Activated gamma-delta T cell (primary cell): ENCODE results near the gene CHRND.

Experiments used
- DNase-seq: peaks from one replicate; lab custom pipeline; 2025; lab: John Stamatoyannopoulos, UW

CHRND gene

DNA sequence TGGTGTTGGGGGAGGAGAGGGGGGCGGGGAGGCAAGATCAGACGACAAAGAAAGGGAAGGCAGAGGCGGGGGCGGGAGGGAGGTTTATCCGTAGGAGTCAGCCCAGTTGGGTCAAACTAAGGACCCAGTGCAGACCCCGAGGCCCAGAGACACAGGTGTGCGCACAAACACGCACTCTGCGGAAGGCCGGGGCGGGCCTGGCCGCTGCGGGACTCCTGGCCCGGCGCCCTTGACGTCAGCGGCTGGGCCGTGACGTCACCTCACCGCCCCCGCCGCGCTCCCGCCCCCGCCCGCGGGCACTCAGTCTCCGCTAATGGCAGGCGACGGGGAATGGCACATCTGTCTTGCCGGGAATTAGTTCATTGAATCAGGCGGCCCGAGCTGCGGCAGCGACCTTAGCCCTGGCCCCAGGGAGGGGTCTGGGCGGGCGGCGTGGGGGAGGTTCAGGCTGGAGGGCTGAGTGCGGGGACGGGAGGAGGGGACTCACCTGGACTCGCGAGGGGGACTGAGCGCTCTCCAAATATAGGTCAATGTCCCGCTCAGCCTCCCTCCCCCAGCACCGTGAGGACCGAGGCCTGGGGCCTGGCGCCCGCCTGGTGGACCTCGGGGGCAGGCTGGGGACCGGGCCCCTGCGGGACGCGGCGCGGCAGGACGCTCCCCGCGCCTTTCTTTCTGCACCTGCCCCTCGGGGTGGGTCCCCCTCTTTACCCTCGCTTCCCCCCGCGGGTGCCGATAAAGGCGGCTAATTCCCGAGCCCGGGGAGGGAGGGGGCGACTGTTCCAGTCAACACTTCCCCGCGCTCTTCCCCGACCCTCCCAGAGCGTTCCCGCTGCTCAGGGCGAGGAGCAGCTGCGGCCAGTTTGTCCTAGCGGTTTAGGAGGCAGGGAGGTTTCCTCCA is 22.8 kb upstream of the CHRND start:
- DNase-seq, result peak; percentile 26

DNA sequence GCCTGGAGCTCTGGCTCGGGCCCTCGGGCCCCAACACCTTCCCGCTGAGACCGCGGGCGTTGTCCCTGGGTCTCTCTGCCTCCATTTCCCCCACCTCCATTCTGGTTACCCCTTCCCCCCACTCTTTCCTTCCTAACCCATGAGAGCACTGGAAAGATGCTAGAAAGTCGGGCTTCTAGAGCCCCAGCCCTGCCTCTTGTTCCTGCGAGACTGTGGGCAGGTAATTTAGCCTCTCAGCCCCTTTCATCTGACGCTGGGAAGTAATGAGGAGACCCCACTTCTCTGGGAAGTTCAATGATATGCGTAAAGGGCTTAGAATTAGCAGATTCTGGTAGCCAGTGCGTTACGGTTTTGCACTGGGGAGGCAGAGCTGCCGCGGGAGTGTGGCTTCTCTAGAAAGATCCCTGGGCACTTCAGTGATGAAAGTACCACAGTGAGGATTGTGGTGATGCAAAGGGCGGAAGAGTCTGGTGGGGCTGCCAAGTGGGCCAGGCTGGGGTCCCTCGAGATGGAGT is 22.1 kb upstream of the CHRND start:
- no peak for DNase-seq

DNA sequence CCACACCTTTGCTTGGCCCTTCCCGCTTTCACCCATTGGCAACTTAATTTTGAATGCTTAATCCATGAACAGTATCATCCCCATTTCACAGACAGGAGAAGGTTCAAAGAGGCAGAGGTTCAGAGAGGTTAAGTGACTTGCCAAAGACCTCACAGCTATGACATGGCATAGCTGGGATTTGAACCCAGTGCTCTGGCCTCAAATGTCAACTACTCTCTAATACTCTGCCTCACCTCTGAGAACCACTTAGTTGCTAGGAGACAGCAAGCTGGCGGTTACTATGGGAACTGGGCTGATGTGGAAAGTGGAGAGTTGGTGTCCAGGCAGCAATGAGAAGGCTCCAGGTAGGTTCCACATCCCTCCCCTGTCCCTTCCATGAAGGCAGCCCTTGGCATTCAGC is 21.5 kb upstream of the CHRND start:
- DNase-seq, result no peak

DNA sequence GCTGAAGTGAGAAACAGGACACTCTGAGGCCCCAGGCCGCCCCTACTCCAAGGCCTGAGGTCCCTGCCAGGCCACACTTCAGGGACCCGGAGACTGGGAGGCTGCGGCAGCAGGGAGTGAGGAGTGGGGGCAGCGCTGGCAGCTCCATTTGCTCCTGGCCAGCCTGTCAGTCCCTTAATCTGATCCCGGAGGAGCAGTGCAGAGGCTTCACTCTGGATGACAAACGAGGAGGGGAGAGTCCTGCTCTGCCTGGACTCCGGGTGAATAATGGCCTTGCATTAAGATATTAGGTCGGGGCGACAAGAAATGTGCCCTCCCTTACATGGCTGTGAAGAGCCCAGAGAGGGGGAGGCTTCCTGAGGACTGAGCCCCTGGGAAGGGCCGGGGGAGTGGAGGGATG is 20.1 kb upstream of the CHRND start:
- no peak for DNase-seq

DNA sequence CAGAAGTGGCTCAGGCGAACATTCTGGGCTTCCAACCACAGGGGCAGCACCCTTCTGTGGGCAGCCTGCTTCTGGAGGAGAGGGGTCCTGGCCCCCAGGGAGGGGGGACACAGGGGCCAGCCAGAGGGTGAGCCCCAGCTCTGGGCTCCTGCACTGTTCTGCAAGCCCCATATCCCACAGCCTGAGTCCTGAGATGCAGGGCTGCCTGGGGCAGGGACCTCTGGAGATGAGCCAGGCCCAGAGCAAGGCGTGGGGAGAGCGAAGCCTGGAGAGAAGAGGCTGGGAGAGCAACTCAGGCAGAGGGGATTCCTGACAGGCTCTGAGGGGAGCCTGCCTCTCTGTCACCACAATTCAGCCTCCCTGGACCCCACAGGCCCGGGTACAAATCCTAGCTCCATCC is 19.3 kb upstream of the CHRND start:
- no peak for DNase-seq

DNA sequence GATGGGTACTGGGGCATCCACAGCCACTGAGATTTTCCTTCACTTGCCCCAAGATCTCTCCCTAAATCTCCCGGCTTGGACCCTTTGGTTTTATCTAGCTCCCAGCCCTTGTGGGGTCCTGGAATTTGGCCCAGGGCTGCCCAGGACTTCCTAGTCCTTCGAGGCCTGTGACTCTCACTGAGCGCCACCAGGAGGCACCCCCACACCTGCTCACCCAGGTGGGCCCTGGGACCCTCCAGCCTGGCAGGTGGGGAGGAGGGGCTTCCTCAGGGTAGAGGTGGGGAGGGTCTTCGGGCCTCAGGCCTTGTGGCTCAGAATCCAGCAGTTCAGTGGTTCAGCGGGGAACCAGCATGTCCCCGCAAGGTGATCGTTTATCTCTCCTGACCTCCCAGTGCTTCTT is 17.7 kb upstream of the CHRND start:
- no peak for DNase-seq

DNA sequence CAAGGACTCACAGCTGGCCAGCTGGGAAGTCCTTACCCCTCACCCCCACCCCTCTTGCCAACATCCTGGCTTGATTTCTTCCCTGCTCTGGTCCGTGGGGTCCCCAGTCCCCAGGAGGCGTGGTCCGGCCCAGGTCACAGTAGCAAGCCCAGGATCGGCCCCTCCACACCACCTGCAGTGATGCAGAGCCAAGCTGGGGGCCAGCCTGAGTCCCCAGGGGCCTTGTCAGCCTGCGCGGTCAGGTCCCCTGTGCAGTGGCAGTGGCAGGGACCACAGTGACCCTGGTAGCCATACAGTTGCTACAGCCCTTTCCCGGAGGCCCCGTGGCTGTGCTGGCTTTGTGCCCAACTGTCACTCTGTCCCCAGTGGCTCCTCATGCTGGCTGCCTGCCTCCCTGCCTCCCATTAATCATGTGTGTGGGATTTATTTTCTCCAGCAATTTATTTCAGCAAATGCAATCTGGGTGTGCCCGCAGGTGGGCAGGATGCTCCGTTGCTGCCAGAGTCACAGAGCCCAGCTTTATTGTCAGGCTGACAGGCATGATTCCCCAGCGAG is 14.5 kb upstream of the CHRND start:
- DNase-seq, result no peak

DNA sequence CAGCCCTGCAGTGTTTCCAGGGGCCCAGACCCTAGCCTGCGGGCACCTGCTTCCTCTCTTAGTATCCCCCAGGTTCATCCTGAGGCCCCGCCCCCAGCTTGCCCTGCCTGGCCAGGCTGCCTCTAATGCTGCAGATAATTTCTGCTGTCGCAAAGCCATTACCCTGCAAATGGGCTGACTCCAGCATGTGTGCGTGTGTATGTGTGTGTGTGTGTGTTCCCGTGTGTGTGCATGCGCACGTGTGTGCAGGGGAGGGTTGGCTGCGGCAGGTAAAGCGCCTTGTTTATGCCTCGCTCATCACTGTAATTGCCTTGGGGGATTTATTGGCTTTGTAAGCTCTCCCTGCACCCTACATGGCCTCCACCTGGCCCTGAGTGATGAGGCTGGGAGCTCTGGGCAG is 13.4 kb upstream of the CHRND start:
- DNase-seq, result no peak

DNA sequence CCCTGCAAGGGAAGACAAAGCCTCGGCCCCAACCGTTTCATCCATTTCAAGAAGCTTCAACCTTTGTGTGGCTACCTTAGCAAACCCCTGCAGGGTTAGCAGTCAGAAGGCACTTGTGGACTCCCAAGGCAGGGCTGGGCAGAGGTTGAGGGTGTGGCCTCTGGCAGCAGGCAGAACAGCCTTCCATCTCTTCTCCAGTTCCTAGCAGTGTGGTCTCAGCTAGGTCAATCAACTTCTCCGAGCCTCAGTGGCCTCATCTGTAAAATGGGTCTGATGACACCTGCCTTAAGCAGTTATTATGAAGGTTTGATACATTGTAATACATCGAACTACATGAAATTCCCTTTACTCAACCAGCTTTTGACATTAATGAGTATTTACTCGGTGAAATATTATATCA is 12.6 kb upstream of the CHRND start:
- no peak for DNase-seq

DNA sequence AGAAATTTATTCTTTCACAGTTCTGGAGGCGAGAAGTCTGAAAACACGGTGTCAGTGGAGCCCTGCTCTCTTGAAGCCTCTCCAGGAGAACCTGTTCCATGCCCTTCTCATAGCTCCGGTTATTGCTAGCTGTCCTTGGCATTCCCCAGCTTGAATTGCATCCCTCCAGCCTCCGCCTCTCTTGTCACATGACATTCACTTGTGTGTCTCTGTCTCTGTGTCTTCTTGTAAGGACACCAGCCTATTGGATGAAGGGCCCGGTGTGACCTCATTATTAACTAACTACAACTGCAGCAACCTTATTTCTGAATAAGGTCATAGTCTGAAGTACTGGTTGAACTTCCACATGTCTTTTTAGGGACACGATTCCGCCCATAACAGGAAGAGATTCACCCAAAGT is 10.3 kb upstream of the CHRND start:
- DNase-seq, result no peak

DNA sequence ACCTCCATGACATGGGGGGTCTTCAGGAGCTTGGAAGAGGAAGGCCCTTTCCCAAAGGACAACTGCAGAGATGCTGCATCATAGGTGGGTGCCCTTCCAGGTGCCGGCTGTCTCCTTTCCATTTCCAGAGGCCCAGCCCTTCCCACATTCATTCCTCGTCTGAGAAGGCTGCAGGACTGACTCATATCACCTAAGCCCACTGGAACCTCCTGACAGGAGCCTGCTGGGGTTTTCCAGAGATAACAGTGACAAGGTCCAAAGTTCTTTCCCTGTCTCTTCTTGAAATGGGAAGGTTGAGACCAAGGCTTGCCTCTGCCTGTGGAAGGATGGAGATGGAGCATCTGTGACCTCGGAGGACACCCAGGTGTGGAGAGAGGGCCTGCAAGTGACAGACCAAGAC is 9.4 kb upstream of the CHRND start:
- no peak for DNase-seq

DNA sequence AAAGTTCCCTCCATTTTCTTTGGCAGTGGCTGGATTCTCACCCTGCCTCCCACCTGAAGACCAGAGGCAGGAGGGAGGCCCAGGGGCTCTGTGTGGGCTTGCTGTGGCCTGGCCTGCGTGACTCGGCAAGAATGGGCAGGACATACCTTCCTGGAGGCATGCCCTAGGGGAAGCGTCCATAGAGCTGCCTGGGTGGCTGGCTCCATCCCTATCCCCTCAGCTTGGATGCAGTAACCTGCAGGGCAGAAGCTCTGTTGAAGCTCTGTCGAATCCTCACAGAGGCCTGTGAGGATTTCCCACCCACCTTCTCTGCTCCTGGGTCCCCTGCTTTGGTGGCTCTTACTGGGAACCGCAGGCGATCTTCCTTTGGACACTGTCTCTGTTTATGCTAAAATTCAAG is 7.1 kb upstream of the CHRND start:
- no peak for DNase-seq

DNA sequence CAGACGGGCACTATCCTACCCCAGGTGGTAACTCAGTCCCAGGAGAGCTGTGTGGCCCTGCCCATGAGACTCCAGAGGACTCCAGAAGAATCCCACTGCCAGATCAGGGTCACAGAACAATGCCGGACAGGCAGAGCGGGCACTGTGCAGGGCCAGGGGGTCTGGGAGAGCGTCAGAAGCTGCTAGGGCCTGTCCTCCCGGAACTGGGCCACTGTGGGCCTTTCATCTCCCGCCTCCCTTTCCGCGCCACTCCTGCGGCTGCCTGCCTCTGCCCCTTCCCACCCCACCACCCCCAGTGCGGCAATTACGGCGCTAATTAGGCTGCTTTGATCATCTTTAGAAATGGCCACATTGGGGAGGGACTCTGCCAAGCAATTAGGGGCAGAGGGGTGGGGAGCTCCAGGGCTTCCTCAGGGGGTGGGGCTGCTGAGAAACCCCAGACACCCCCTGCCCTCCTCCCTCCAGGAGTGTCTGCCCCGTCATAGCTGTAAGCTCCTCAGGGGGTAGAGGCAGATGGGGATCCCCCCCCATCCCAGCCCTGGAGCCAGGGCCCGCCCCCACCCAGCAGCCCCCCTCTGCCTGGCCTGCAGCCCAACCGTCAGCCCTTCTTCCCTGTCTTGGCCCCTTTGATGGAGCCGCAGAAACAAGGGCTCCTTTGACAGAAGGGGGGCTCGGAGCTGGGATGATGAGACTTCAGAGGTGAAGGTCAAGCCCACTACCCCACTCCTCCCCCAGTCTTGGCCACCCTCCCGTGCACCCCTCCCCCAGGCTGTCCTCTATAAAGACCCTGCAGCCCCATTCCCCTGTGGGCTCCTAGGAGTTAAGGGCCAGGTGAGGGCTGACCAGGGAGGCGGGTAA is 6.2 kb upstream of the CHRND start, which contains the start of gene PRSS56:
Gene PRSS56 (plus strand): TSS at position 808 of the 858 bp plus-strand sequence. CDS start 211 bp downstream, outside the sequence.
- DNase-seq, result no peak

DNA sequence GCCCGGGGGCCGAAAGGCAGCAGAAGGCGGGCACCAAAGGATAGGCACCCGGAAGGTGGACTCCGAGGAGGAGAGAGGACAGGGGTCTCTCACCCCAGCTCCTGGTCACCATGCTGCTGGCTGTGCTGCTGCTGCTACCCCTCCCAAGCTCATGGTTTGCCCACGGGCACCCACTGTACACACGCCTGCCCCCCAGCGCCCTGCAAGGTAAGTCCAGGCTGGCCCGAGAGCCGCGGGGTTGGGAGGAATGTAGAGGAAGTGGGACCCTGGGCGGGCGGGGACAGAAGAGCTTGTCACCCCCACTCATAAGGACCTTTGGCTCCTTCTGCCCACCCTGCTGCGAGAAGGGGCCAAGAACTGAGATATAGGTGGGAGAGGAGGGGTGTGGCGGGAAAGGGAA is 5.5 kb upstream of the CHRND start:
- no peak for DNase-seq

DNA sequence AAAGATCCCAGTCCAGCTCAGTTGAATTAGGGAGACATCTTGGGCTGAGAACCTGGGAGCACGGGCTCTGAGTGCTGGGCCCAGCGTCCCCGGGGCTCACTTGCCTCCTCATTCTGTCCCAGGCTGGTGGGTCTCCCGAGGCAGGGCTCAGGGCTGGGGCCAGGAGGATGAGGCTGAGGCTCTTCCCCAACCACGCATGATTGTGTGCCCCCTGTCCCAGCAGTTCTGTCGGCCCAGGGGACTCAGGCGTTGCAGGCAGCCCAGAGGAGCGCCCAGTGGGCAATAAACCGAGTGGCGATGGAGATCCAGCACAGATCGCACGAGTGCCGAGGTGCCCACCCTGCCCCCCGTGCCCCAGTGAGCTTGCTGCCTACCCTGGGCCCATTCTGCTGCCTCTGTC is 4.9 kb upstream of the CHRND start:
- DNase-seq, result no peak

DNA sequence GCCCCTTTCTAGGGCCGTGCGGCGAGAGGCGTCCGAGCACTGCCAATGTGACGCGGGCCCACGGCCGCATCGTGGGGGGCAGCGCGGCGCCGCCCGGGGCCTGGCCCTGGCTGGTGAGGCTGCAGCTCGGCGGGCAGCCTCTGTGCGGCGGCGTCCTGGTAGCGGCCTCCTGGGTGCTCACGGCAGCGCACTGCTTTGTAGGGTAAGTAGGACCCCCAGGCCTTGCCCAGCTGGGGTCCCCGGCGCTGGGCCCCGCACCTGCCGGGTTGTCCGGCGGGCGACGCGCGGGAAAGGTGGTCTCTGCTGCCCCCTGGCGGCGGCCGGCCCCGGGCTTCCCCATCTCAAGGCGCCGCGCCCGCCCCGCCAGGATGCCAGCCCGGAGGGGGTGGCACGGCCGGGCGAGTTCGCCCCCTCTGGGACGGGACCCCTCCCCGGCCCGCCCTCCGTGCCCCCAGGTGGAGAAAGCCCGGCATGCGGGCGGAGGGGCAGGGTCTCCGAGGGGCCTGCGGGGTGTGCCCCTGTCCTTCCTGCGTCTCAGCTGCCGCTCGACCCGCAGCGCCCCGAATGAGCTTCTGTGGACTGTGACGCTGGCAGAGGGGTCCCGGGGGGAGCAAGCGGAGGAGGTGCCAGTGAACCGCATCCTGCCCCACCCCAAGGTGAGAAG is 3.9 kb upstream of the CHRND start:
- peak; percentile 45 for DNase-seq

DNA sequence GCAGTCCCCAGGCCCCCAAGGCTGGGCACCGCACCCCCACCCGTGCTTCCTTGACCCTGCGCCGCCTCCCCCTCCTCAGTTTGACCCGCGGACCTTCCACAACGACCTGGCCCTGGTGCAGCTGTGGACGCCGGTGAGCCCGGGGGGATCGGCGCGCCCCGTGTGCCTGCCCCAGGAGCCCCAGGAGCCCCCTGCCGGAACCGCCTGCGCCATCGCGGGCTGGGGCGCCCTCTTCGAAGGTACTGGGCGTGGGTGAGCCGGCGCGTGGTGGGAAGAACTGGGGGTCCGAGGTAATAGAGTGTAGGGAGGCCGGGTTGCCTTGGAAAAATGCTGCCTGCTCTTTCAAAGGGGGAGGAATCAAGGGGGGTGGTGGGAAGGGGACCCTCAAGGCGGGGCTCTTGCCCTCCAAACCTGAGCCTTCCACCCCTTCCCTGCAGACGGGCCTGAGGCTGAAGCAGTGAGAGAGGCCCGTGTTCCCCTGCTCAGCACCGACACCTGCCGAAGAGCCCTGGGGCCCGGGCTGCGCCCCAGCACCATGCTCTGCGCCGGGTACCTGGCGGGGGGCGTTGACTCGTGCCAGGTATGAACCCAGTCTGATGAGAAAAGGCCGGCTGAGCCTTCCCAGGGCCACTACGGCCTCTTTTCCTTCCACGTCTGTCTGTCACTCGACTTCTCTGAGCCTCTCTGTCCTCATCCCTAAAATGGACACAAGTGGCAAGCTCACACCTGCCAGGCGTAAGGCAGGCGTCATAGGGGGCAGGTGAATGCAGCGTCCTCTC is 3.1 kb upstream of the CHRND start:
- DNase-seq, result no peak

DNA sequence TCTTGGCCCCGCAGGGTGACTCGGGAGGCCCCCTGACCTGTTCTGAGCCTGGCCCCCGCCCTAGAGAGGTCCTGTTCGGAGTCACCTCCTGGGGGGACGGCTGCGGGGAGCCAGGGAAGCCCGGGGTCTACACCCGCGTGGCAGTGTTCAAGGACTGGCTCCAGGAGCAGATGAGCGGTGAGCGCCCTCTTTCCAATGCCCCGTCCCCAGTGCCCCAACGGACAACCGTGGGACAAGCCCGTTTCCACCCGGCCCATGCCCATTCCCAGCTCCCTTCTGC is 2.6 kb upstream of the CHRND start:
- no peak for DNase-seq

DNA sequence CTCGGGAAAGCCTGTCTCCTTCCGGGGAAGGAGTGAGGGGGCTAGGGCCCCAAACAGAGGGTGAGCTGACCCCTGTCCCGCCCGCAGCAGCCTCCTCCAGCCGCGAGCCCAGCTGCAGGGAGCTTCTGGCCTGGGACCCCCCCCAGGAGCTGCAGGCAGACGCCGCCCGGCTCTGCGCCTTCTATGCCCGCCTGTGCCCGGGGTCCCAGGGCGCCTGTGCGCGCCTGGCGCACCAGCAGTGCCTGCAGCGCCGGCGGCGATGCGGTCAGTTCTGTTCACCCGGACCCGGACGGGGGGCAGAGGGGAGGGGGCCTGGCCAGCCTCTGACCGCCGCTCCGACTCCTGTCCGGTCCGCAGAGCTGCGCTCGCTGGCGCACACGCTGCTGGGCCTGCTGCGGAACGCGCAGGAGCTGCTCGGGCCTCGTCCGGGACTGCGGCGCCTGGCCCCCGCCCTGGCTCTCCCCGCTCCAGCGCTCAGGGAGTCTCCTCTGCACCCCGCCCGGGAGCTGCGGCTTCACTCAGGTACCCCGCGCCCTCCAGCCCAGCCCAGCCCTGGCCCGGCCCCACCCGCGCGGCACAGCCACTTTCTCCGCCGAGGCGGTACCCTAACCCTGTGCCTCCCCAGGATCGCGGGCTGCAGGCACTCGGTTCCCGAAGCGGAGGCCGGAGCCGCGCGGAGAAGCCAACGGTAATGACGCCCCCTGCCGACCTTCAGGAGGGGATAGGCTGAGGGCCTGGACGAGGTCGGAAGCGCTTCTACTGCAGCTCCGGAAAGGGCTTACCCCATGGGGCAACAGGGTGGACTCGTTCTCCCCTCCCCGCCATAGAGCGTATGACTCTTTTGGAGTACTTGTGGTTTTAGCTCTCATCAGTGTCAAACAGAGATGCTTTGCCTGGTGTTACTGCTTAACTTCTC is 2.0 kb upstream of the CHRND start:
- no peak for DNase-seq

DNA sequence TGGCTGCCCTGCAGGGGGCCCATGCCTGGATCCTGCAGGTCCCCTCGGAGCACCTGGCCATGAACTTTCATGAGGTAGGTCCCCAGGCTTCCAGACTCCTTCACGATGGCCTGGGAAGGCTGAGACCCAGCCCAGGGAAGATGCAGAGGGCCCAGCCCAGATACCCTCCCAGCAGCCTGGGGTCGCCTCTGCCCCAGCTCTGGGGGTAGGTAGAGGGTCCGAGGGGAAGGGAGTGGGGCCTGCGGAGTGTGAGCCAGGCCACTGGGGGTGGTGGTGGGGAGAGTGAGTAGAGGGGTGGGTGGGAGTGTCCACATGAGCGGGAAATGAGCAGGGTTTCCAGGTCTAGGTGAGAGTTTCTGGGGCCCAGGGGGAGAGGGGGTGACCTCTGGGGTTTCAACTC is 1.2 kb upstream of the CHRND start:
- DNase-seq, result no peak
